Measurements from ENCODE around the gene EID1.
"Not testable (repeated sequence)": the region's sequence is repeated elsewhere in the genome, so short reads cannot be mapped to it uniquely, and the experiment has no call there.

The EID1 gene

GRCh38 chr15:48869966-48870365, 8.0 kb upstream of the EID1 start:
- DNase-seq, result no peak

DNA sequence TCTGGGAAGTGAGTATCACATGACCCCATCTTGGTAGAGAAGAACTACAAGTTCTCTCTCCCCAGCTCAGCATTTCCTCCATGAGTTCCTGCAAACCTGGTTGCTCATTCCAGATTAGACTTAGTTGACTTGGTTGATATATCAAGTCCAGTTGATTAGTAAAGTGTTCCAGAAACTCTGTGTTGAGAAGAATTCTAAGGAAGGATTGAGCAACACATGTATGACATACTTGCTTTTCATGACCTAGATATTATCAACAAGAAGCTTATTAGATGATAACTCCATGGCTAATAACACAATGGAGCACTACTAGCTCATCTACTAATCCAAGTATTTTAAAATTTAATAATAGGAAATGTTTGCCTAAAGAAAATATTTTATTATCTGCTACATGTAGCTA, 6.4 kb upstream of the EID1 start:
- DNase-seq, result no peak

DNA sequence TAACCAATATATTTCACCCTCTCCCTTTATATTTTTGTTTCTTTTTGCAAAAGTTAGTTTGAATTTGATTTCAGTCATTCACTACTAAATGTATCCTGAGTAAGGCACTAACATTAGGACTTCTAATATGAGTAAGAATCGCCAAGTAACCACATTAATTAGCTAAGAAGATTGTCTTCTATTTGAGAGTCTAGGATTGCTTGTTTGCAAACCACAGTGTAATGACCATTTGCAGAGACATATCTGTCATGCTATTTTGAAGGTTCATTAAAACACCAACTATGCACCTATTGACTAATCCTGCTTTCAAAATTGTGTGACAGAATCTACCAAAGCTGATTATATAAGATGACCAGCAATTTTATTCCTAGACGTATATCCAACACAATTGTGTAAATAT, 5.3 kb upstream of the EID1 start:
- no peak for DNase-seq

DNA sequence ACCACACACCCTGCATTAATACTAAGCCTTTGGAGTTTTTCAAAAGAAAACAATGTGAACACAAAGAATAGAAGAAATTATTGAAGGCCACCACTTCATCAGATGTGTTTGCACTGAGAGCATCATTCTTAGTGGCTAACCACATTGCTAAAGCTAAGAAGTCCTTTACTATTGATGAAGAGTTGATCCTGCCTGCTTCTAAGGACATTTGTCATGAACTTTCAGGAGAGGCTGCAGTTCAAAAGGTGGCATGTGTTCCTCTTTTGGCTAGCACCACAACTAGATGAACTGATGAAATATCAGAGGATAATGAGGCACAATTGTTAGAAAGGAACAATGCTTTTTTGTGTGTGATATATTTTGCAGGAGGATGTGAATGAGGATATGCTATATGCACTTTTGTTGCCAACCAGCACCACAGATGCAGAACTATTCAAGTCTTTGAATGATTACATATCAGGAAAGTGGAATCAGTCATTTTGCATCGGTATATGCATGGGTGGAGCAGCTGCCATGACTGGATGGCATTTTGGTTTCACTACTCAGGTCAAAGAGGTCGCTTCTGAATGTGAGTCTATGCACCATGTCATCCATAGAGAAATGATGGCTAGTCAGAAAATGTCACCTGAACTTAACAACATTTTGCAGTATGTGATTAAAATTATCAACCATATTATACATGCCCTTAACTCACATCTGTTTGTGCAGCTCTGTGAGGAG, 2.5 kb upstream of the EID1 start:
- DNase-seq, result no peak

DNA sequence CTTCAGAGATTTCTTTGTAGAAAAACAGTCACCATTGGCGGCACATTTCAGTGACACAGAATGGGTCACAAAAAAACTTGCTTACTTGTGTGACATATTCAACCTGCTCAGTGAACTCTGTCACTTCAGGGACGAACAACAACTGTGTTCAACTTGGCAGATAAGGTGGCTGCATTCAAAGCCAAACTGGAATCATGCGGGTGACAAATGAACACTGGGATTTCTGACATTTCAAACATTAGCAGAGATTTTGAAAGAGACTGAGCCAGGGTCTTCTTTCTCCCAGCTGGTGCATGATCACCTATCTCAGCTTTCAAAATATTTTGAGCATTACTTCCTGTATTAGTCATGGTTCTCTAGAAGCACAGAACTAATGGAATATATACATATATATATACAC, 1.9 kb upstream of the EID1 start:
- no peak for DNase-seq

DNA sequence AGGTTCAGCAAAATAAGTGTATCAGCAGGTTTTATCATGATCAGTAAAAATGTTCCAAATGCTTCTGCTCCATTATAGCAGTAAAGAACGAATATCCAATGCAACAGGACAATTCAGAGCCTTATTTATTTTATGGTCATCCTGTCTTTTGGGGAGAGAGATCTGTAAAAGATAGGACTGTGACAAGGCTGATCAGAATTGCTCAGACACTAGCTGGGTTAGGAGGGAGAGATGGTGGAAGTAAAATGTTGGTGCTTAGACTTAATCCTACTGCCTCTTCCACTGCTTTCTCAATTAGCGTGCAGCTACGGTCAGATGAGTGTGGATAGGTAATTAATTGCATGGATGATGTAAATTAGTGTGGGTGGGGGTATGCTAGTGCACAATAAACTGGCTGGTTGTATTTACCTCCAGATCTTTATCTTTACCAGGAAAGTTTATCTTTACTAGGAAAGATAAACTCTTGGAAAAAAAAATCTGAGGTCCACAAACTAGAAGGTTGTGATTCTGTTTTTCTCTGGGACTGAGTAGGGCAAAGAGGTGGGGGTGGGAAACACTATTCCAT, 2.2 kb downstream of the EID1 start:
- no peak for DNase-seq

DNA sequence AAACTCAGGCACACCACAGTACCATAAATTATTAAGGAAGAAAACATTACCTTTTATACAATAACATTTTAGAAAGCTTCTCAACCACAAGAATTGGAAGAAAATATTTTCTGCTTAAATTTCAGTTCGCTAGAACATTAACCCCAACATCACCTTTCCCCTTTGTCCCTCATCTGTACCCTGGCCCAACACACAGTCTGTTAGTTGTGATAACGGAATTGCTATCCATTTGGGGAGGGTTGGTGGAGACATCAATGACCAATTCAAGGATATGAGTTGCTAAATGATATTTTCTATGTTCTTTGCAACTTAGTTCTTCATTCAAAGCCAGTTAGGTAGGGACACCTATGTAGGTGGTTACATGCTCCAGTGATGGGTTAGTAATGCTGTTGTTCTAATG, 5.8 kb downstream of the EID1 start:
- DNase-seq, result no peak

DNA sequence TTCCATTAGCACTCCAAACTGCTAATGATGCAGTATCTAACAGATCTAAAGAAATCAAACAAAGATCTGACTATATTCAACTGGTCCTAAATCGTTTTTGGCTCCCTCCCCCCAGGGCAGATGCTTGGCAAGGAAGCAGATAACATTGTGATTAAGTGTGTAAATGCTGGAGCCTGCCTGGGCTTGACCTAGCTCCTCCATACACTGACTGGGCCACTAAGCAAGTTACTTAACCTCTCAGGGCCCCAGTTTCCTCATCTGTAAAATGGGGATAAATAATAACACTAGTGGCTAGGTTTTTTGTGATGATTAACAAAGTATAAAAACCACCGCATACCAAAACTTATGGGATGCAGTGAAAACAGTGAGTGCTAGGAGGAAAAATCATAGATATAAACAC, 9.2 kb downstream of the EID1 start:
- no peak for DNase-seq

DNA sequence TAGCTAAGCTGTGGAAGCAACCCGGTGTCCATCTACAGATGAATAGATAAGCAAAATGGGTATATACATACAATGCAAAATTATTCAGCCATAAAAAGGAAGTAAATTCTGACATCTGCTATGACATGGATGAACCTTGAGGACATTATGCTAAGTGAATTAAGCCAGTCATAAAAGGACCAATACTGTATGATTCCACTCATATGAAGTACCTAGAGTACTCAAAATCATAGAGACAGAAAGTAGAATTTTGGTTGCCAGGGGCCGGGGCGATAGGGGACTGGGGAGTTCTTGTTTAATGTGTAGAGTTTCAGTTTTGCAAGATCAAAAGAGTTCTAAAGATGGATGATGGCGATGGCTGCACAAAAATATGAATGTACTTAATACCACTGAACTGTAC, 10.3 kb downstream of the EID1 start:
- no peak for DNase-seq

- DNase-seq, result no peak
Observed at GRCh38 chr15:48888836-48889235, 10.9 kb downstream of the EID1 start.

- no peak for DNase-seq
Observed at GRCh38 chr15:48889925-48890324, 12.0 kb downstream of the EID1 start.

- DNase-seq, result no peak
Observed at GRCh38 chr15:48890375-48890972, 12.5 kb downstream of the EID1 start.

DNA sequence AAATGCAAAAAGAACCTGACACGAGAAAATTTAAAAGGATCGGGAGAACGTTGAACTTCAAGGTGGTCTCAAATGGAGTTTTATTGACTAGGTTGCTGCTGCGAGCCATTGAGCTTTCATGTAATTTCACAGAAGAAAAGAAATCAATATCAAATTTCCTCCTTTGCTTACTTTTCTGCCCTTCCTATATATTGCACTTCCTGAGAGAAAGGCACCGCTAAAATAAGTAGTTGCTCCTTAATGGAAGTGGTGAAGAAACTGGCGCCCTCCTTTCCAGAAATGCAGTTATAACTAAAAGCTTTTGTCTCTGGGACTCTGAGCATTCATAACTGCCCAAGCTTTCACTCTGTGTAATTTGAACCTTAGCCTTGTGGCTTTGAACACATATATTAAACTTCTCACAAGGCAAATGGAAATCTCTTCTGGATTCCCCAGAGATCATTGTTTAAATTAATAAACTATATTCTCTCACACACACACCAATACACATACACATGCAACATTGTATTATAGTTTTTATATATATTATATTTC, 13.4 kb downstream of the EID1 start:
- DNase-seq, result no peak

- no peak for DNase-seq
Observed at GRCh38 chr15:48893311-48893710, 15.4 kb downstream of the EID1 start.

- no peak for DNase-seq
Observed at GRCh38 chr15:48896869-48897814, 19.2 kb downstream of the EID1 start.

GRCh38 chr15:48898032-48898431, 20.1 kb downstream of the EID1 start:
- no peak for DNase-seq

- no peak for DNase-seq
Observed at GRCh38 chr15:48898446-48898845, 20.5 kb downstream of the EID1 start.

- no peak for DNase-seq
Observed at GRCh38 chr15:48899793-48900192, 21.9 kb downstream of the EID1 start.

DNA sequence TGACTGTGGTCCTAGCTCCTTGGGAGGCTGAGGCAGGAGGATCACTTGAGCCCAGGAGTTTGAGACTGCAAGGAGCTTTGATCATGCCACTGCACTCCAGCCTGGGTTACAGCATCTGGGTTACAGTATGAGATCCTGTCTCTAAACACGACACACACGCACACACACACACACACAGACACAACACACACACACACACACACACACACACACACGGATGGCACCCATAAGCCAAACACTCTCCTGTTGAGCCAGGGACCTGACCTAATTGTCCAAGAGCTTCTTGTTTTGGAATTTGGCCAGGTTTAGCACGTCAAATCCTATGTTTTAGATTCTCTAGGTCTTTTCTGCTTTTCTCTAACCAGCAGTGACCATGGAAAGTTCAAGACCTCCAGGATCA, 26.8 kb downstream of the EID1 start:
- no peak for DNase-seq

DNA sequence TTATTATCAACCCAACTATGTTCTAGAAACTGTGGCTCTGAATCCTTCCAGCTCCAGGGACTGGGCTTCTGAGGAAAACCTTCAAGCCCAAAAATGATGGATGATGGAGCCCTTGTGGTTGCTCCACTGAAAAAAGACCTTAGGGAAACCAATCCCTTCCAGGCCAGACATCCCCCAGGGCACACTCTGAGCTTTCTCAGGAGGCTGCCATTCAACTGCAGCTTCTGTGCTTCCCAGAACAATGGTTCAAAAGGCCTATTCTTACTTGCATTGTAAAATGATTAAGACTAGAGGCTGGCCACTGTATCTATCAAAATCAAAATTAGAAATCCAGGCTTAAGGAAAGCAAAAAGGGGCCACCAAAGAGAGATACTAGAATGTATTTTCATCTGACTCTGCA, 27.3 kb downstream of the EID1 start:
- no peak for DNase-seq

- DNase-seq, result no peak
Observed at GRCh38 chr15:48905847-48906246, 27.9 kb downstream of the EID1 start.

DNA sequence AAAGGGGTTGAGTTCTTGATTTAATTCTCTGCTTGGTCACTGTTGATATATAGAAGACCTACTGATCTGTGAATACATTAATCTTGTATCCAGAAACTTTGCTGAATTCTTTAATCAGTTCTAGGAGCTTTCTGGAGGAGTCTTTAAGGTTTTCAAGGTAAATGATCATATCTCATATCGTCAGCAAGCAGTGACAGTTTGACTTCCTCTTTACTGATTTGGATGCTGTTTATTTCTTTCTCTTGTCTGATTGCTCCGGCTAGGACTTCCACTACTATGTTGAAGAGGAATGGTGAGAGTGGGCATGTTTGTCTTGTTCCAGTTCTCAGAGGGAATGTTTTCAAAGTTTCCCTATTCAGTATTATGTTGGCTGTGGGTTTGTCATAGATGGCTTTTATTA, 31.4 kb downstream of the EID1 start:
- not testable (repeated sequence) for DNase-seq

- not testable (repeated sequence) for DNase-seq
Observed at GRCh38 chr15:48910554-48910953, 32.6 kb downstream of the EID1 start.

All from RPMI8226 (cell line).